ENCODE data around the gene FGF11. TPM values are rescaled to one million over a fixed set of nuclear protein-coding genes. Genes with fewer than 3 reads are reported as not detected.

FGF11 gene
- total and polyA plus RNA-seq, 2 of the 13 experiments (the other 11 are each of a cell fraction or from before 2014, with no cell fraction given): 0.20 to 7.6 TPM

- no peak for TF ChIP-seq ZNF629 (CRISPR knock-in tag; conservative IDR thresholded peaks at IDR 0.05)
- TF ChIP-seq HCFC1 (IDR thresholded peaks at IDR 0.05; ENCODE audit: low read depth, low read length): no peak
- TF ChIP-seq AGO2 (optimal IDR thresholded peaks at IDR 0.05; ENCODE audit: low read depth, low read length): no peak
- TF ChIP-seq MTF1 (CRISPR knock-in tag; IDR thresholded peaks at IDR 0.05): no peak
- no peak for TF ChIP-seq ZNF235 (CRISPR knock-in tag; IDR thresholded peaks at IDR 0.05; ENCODE audit: borderline replicate concordance)
- TF ChIP-seq CBX1 (IDR thresholded peaks at IDR 0.05; ENCODE audit: low read depth): no peak
- TF ChIP-seq THAP11 (CRISPR knock-in tag; IDR thresholded peaks at IDR 0.05): peak; percentile 62
- TF ChIP-seq FOXC1 (CRISPR knock-in tag; IDR thresholded peaks at IDR 0.05; ENCODE audit: borderline replicate concordance): no peak
- TF ChIP-seq SMAD3 (CRISPR knock-in tag; IDR thresholded peaks at IDR 0.05): no peak
- no peak for TF ChIP-seq HMGXB3 (CRISPR knock-in tag; IDR thresholded peaks at IDR 0.05; ENCODE audit: borderline replicate concordance)
- TF ChIP-seq RXRB (CRISPR knock-in tag; IDR thresholded peaks at IDR 0.05; ENCODE audit: borderline replicate concordance): no peak
- no peak for TF ChIP-seq TEF (CRISPR knock-in tag; IDR thresholded peaks at IDR 0.05)
- no peak for TF ChIP-seq GATA4 (IDR thresholded peaks at IDR 0.05; ENCODE audit: borderline replicate concordance, low read depth)
- no peak for TF ChIP-seq TAF1 (CRISPR knock-in tag; IDR thresholded peaks at IDR 0.05)
- peak; percentile 71; the same call in 1 of the 2 replicates for TF ChIP-seq ATF7 (IDR thresholded peaks at IDR 0.05)
- no peak for TF ChIP-seq ATF7 (CRISPR knock-in tag; IDR thresholded peaks at IDR 0.05)
- no peak for TF ChIP-seq ZNF530 (CRISPR knock-in tag; IDR thresholded peaks at IDR 0.05; ENCODE audit: low read depth)
- no peak for TF ChIP-seq CHD2 (IDR thresholded peaks at IDR 0.05; ENCODE audit: low read depth, low read length)
- TF ChIP-seq KDM5B (CRISPR knock-in tag; IDR thresholded peaks at IDR 0.05; ENCODE audit: borderline replicate concordance): no peak
- TF ChIP-seq KDM2A (CRISPR knock-in tag; IDR thresholded peaks at IDR 0.05; ENCODE audit: borderline replicate concordance, low read depth): peak; percentile 39; the same call in 1 of the 2 replicates
- peak; percentile 76 for TF ChIP-seq HINFP (CRISPR knock-in tag; IDR thresholded peaks at IDR 0.05; ENCODE audit: low read depth)
- TF ChIP-seq DNMT3B (CRISPR knock-in tag; conservative IDR thresholded peaks at IDR 0.05): no peak
- 0 out of 2 replicates have a peak, but pooled peaks have one; percentile 9 for TF ChIP-seq YEATS4 (CRISPR knock-in tag; IDR thresholded peaks at IDR 0.05; ENCODE audit: borderline replicate concordance)
- no peak for TF ChIP-seq SMYD3 (CRISPR knock-in tag; IDR thresholded peaks at IDR 0.05)
Observed at GRCh38 chr17:7436556-7437368, 2.5 kb upstream of the FGF11 start (continued).

All from HepG2 (cell line).